Aorta (tissue), 5 donors: Measurements from ENCODE around the gene B4GALNT4. TPM values are rescaled to one million over a fixed set of nuclear protein-coding genes. Genes with fewer than 3 reads are reported as not detected.

ENCODE experiments used
- ATAC-seq: fragments of 200-7000 bp; cut with Tn5 transposase; one replicate; pipeline ENCODE4 v1.9.1; 2022; ENCODE audit warnings: moderate library complexity; ENCODE audit not compliant: low FRiP score
- DNase-seq, 2 donors: peaks; one replicate each; pipeline ENCODE4 v3.0.0-alpha.2; 2020
- H3K27ac ChIP-seq, 2 donors: one replicate each; pipeline ENCODE4 v1.5.1; 2013; ENCODE audit warnings: low read length in 2 of 2, mild to moderate bottlenecking in 2 of 2, moderate library complexity in 2 of 2, control low read depth in 1 of 2, inconsistent platforms in 1 of 2, low read depth in 1 of 2
- H3K27me3 ChIP-seq, 2 donors: one replicate each; pipeline ENCODE4 v1.6.1; 2013; ENCODE audit warnings: control low read depth in 1 of 2, low read length in 1 of 2, mild to moderate bottlenecking in 1 of 2, moderate library complexity in 1 of 2; ENCODE audit not compliant: insufficient read depth in 2 of 2, control insufficient read depth in 1 of 2
- H3K36me3 ChIP-seq, 2 donors: one replicate each; pipeline ENCODE4 v1.6.1; 2013; ENCODE audit warnings: control low read depth in 1 of 2, low read length in 1 of 2, mild to moderate bottlenecking in 1 of 2; ENCODE audit not compliant: insufficient read depth in 2 of 2, control insufficient read depth in 1 of 2
- H3K4me1 ChIP-seq, 2 donors: one replicate each; pipeline ENCODE4 v1.6.1; 2013; ENCODE audit warnings: low read length in 2 of 2, control low read depth in 1 of 2, mild to moderate bottlenecking in 1 of 2, moderate library complexity in 1 of 2; ENCODE audit not compliant: insufficient read depth in 2 of 2, control insufficient read depth in 1 of 2
- H3K4me3 ChIP-seq, 2 donors: one replicate each; pipeline ENCODE4 v1.5.1; 2013; ENCODE audit warnings: low read length in 2 of 2, control low read depth in 1 of 2, mild to moderate bottlenecking in 1 of 2
- H3K9me3 ChIP-seq: one replicate; pipeline ENCODE4 v1.6.1; 2013; ENCODE audit warnings: mild to moderate bottlenecking, low read length; ENCODE audit not compliant: control insufficient read depth
- WGBS, 2 donors: extraction: QIAGEN DNeasy Blood & Tissue Kit; methylation state at CpG; one replicate each; pipeline ENCODE4 v1.1.7; 2013; 5-methylcytosine and 5-hydroxymethylcytosine counted together
- intact Hi-C, 2 donors: fragments of 100-400 bp; cut with DNase I; formaldehyde crosslinking; loops; one replicate each; pipeline versions ENCODE4 v1.14.2 to v1.15.0; 2022
- polyA plus RNA-seq, 2 donors: library from polyadenylated mRNA; stranded (reverse); fragments of 200-250 nt; gene quantifications; one replicate each; pipeline ENCODE4 v1.2.3, GENCODE V29; 2013
- total RNA-seq, 2 donors: library from RNA; stranded (reverse); fragmentation: NEBNext Ultra II Directional; extraction: Animal tissue kit (Norgen Biotek cat#: 25700); gene quantifications; one replicate each; pipeline ENCODE4 v1.2.1, GENCODE V29; 2021
- donor health status: healthy with polysubstance abuse.
- donor health status: Bipolar disorder and iron deficiency.
- donor health status: DM: no; HTN: no; CAD: no.
- donor health status: DM: no; HTN: no; CAD: no.
- donor health status: DM: yes; HTN: yes; CAD: no.

The B4GALNT4 gene
- total and polyA plus RNA-seq, 4 donors, result 0.38 to 4.6 (median 1.9) TPM

- no peak overlapping the region for H3K4me3 ChIP-seq
- H3K9me3 ChIP-seq, result no peaks in the 10 kb centered on the region
- no peaks in the 10 kb centered on the region for H3K4me1 ChIP-seq
- ATAC-seq (peak; percentile 13), DNase-seq (no peak)
- no peaks in the 10 kb centered on the region for H3K36me3 ChIP-seq
- WGBS, 2 donors, result 90 to 91% methylated on average over 29 to 36 of the region's 36 CpGs
- no peaks in the 10 kb centered on the region for H3K27me3 ChIP-seq
- no peak overlapping the region for H3K27ac ChIP-seq
- intact Hi-C loops, result no loop called here
These were observed 22.9 kb downstream of the B4GALNT4 start for GRCh38 chr11:392102-392777.

DNA sequence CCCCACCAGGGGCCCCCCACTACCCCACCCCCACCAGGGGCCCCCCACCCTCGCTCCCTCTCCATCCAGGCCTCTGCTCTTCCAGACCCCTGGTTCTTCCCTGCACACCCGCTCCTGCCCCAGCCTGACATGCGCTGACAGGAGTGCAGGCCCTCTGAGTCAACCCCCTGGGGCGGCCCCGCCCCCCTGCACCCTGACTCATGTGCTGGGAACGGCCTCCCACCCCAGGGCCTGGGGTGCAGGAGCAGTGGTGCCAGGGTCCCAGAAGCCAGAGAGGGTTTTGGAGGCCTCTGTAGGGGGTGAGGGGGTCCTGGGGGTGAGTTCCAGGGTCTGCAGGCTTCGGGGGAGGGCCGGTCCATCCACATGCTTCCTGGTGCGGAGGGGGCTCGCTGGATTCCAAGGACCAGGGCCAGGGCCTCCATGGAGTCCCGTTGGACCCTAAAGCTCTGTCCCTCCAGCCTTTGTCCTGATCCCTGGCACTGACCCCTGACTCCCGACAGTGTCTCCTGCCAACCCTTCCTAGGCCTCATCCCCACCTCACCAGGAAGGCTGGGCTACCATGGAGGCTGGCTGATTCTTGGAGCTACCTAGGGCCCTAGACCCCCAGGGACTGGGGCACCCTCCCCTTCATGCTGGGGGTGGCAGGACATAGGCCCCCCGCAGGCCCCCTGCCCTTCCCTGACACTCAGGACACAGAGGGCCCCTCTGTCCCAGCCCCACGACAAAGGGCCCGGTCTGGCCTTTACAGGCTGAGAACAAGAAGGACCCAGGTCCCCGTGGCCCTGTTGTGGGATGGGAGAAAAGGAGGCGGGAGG lies 24.1 kb downstream of the B4GALNT4 start:
- ATAC-seq (no peak), DNase-seq (no peak)
- Histone ChIP-seq H3K4me3 (no peak overlapping the region), H3K9me3 (no peaks in the 10 kb centered on the region), H3K36me3 (no peaks in the 10 kb centered on the region), H3K27ac (no peak overlapping the region), H3K27me3 (no peaks in the 10 kb centered on the region), H3K4me1 (no peaks in the 10 kb centered on the region)
- intact Hi-C loops, result no loop called here
- WGBS, 2 donors, result 83 to 85% methylated on average over 17 of the region's 17 CpGs

DNA sequence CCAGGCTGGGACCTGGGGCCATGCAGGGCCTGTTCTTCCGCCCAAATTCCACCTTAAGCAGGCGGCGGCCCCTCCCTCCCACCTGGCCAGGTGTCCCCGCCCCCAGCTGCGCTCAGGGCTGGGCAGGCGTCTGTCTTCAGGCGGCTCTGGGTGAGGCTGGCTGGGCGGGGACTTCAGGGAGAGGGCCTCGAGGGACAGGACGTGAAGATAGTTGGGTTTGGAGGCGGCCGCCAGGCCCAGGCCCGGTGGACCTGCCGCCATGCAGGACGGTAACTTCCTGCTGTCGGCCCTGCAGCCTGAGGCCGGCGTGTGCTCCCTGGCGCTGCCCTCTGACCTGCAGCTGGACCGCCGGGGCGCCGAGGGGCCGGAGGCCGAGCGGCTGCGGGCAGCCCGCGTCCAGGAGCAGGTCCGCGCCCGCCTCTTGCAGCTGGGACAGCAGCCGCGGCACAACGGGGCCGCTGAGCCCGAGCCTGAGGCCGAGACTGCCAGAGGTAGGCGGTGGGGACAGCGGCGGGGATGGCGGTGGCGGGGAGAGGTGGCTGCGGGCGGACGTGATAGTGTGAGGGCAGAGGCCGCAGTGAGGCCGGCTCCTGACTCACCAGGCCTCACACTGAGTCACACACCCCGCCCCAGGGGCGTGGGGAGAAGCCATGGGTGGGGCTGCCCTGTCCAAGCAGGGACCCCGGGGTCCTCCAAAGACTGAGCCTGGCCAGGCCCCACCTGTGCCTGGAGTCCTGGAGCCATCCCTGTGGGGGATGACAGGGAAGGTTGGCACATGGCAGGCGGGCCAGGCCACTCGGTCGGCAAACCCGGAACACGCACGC lies 24.9 kb downstream of the B4GALNT4 start, which contains the start of gene PKP3:
PKP3 (plus strand) TSS at position 176 of the 824 bp plus-strand sequence; CDS start at position 260, 84 bp downstream.
- no peaks in the 10 kb centered on the region for H3K9me3 ChIP-seq
- DNase-seq (no peak), ATAC-seq (no peak)
- intact Hi-C loops, result no loop called here
- H3K36me3 ChIP-seq, result no peaks in the 10 kb centered on the region
- H3K4me1 ChIP-seq, result no peaks in the 10 kb centered on the region
- WGBS, 2 donors, result 70 to 72% methylated on average over 54 to 57 of the region's 57 CpGs
- no peak within 1 kb of the TSS for H3K4me3 ChIP-seq
- H3K27ac ChIP-seq, result no peak within 1 kb of the TSS
- H3K27me3 ChIP-seq, result no peaks in the 10 kb centered on the region

DNA sequence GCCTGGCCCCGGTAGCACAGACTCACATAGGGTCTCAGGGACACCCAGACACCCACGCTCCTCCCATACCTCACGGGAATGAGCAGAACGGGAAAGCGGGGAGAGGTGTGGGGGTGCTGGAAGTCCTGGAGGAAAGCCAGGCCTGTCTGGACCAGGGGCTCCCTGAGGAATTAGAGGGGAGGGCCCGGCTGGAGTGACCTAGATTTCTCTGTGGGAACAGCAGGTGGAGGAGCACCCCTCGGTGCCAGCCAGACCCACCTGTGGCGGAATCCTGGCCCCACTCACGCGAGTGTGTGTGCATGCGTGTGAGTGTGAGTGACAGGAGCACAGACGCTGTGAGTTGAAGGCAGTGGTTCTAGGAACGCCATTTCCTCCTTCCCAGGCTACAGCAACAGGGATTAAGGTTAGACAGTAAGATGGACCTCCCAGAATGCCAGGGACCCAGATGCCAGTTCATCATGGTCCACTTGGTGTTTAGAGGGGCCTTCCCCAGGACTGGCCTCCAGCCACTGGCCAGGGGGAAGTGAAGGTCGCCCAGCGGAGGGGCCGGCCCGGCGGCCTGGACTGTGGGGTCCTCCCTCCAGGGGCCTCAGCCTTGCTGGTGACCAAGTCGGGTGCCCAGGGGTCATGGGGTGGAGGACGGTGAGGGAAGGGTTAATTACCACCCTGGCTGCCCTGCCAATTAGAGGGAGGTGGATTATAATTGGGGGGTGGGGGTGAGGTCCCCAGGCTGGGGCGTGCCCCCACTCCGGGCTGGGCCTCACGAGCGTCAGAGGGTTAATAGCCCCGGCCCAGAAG lies 25.8 kb downstream of the B4GALNT4 start:
- no peak overlapping the region for H3K4me3 ChIP-seq
- no peaks in the 10 kb centered on the region for H3K36me3 ChIP-seq
- ATAC-seq, result peak; percentile 3
- no peaks in the 10 kb centered on the region for H3K27me3 ChIP-seq
- intact Hi-C loops, result no loop called here
- H3K9me3 ChIP-seq, result no peaks in the 10 kb centered on the region
- WGBS, 2 donors, result 77 to 80% methylated on average over 24 to 25 of the region's 25 CpGs
- DNase-seq, result no peak
- H3K4me1 ChIP-seq, result no peaks in the 10 kb centered on the region
- H3K27ac ChIP-seq, result no peak overlapping the region

GRCh38 chr11:395866-396265 lies 26.6 kb downstream of the B4GALNT4 start:
- no peaks in the 10 kb centered on the region for H3K4me1 ChIP-seq
- intact Hi-C loops, result no loop called here
- H3K9me3 ChIP-seq, result no peaks in the 10 kb centered on the region
- H3K36me3 ChIP-seq, result no peaks in the 10 kb centered on the region
- no peaks in the 10 kb centered on the region for H3K27me3 ChIP-seq
- H3K27ac ChIP-seq, result no peak overlapping the region
- no peak overlapping the region for H3K4me3 ChIP-seq
- WGBS, 2 donors, result 75 to 76% methylated on average over 11 of the region's 11 CpGs
- ATAC-seq, result no peak
- no peak for DNase-seq

- Histone ChIP-seq H3K4me1 (no peaks in the 10 kb centered on the region), H3K4me3 (no peak overlapping the region), H3K27ac (no peak overlapping the region), H3K27me3 (no peaks in the 10 kb centered on the region), H3K36me3 (no peaks in the 10 kb centered on the region), H3K9me3 (no peaks in the 10 kb centered on the region)
- peak; percentile 45 for ATAC-seq
- DNase-seq, result no peak
- intact Hi-C loops, result no loop called here
- 46 to 52% methylated on average over 23 of the region's 23 CpGs for WGBS, 2 donors
These were observed 27.2 kb downstream of the B4GALNT4 start for GRCh38 chr11:396511-396947.

GRCh38 chr11:396948-397548 lies 27.7 kb downstream of the B4GALNT4 start:
- Histone ChIP-seq H3K4me1 (no peaks in the 10 kb centered on the region), H3K9me3 (no peaks in the 10 kb centered on the region), H3K27ac (no peak overlapping the region), H3K4me3 (no peak overlapping the region), H3K27me3 (no peaks in the 10 kb centered on the region), H3K36me3 (no peaks in the 10 kb centered on the region)
- 34 to 46% methylated on average over 37 to 43 of the region's 43 CpGs for WGBS, 2 donors
- ATAC-seq (peak; percentile 75), DNase-seq (peak; percentile 78 to 89)
- intact Hi-C loops, result no loop called here

DNA sequence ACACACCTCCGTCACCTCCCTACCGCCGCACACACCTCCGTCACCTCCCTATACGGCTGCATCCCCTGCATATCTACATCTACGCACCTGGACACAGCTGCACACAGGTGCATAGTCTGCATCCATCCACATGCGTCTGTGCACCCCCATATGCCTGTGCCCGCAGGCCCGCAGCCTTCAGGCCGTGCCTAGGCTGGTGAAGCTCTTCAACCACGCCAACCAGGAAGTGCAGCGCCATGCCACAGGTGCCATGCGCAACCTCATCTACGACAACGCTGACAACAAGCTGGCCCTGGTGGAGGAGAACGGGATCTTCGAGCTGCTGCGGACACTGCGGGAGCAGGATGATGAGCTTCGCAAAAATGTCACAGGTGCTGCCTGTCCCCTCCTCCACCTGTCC lies 29.5 kb downstream of the B4GALNT4 start:
- H3K4me1 ChIP-seq, result no peaks in the 10 kb centered on the region
- no peak overlapping the region for H3K4me3 ChIP-seq
- WGBS, 2 donors, result 88 to 94% methylated on average over 20 of the region's 20 CpGs
- H3K27me3 ChIP-seq, result no peaks in the 10 kb centered on the region
- H3K9me3 ChIP-seq, result no peaks in the 10 kb centered on the region
- no peaks in the 10 kb centered on the region for H3K36me3 ChIP-seq
- intact Hi-C loops, result no loop called here
- peak in 1 of 2 donors; percentile 44 for DNase-seq
- no peak for ATAC-seq
- H3K27ac ChIP-seq, result no peak overlapping the region
